Measurements from ENCODE around the gene POU2AF2.
"Not testable (repeated sequence)": the region's sequence is repeated elsewhere in the genome, so short reads cannot be mapped to it uniquely, and the experiment has no call there.

Gene POU2AF2

DNA sequence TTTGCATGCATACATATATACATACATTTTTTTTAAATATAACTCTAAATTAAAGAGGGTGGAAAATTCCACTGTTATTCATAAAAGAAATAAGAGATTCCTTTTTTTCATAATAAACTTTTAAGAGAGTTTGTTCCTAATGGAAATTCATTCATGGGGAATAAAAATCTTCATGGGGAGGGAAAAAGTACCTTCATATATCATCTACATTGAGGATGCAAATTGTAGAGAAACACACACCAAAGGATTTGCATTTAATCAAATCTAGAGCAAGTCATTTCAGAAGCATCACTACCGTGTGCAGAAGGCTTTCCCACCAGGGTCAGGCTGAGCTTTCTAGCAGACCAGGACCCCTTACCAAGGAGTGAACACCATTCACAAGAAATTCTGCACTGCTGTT is at the start of gene POU2AF2:
POU2AF2 (plus strand) TSS at position 301 of the 400 bp plus-strand sequence. CDS start 129 bp downstream, outside the sequence.
- DNase-seq (ENCODE audit: low spot score), result no peak
- no peaks in the 10 kb centered on the region for H3K4me1 Mint-ChIP-seq (ENCODE audit: low read depth)
- H3K9me3 Mint-ChIP-seq, result no peaks in the 10 kb centered on the region
- H3K36me3 Mint-ChIP-seq (ENCODE audit: low read depth), result no peaks in the 10 kb centered on the region
- no peak within 1 kb of the TSS for H3K27ac Mint-ChIP-seq
- H3K27me3 Mint-ChIP-seq (ENCODE audit: low read depth), result peaks cover 22% of the 10 kb centered on the region
- H3K4me3 Mint-ChIP-seq, result no peak within 1 kb of the TSS

DNA sequence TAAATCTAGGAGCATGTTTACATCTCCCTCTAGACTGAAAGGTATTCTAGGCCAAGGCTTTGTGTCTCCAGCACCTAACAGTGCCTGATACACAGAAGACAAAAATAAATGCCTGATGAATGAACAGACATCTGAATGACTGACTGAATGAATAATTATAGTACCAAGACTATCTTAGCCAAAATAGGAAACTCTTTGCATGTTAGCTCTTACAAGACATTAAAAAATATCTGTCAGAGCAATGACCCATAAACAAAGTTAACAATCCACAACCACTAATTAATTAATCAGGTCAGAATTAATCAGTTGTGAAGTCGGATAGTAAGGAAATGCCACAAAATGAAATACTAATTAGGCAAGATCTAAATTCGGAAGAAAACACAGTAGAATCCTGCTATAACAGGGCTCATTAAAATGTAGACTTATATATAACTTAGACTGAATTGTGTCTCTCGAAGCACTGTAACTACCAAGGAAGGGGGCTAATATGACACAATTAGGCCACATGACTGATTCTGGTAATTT is 45.5 kb upstream of the POU2AF2 start:
- H3K4me3 Mint-ChIP-seq, result no peak overlapping the region
- no peaks in the 10 kb centered on the region for H3K9me3 Mint-ChIP-seq
- peaks cover 7% of the 10 kb centered on the region for H3K4me1 Mint-ChIP-seq (ENCODE audit: low read depth)
- H3K27ac Mint-ChIP-seq, result no peak overlapping the region
- DNase-seq (ENCODE audit: low spot score), result no peak
- peaks cover 10% of the 10 kb centered on the region for H3K27me3 Mint-ChIP-seq (ENCODE audit: low read depth)
- no peaks in the 10 kb centered on the region for H3K36me3 Mint-ChIP-seq (ENCODE audit: low read depth)

DNA sequence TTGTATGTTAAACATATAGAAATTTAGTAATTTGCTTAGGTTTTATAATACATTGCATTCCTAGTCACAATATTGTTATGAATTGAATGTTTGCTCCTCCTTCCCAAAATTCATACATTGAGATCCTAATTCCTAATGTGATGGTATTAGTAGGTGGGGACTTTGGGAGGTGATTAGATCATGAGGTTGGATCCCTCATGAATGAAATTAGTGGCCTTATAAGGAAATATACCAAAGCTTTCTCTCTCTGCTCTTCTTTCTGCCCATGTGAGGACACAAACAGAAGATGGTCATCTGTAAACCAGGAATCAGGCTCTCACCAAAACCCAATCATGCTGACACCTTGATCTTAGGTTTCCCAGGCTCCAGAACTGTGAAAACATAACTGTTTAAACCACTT is 41.3 kb upstream of the POU2AF2 start:
- no peak for DNase-seq (ENCODE audit: low spot score)
- no peaks in the 10 kb centered on the region for H3K36me3 Mint-ChIP-seq (ENCODE audit: low read depth)
- H3K4me3 Mint-ChIP-seq, result no peak overlapping the region
- no peak overlapping the region for H3K27ac Mint-ChIP-seq
- H3K4me1 Mint-ChIP-seq (ENCODE audit: low read depth), result peaks cover 15% of the 10 kb centered on the region
- H3K27me3 Mint-ChIP-seq (ENCODE audit: low read depth), result peaks cover 9% of the 10 kb centered on the region
- H3K9me3 Mint-ChIP-seq, result no peaks in the 10 kb centered on the region

- no peak overlapping the region for H3K27ac Mint-ChIP-seq
- peaks cover 8% of the 10 kb centered on the region for H3K27me3 Mint-ChIP-seq (ENCODE audit: low read depth)
- no peaks in the 10 kb centered on the region for H3K36me3 Mint-ChIP-seq (ENCODE audit: low read depth)
- no peak overlapping the region for H3K4me3 Mint-ChIP-seq
- H3K9me3 Mint-ChIP-seq, result no peaks in the 10 kb centered on the region
- no peak for DNase-seq (ENCODE audit: low spot score)
- peaks cover 15% of the 10 kb centered on the region for H3K4me1 Mint-ChIP-seq (ENCODE audit: low read depth)
These were observed 39.7 kb upstream of the POU2AF2 start for GRCh38 chr11:111205632-111206385.

GRCh38 chr11:111206472-111206871 is 39.1 kb upstream of the POU2AF2 start:
- H3K27me3 Mint-ChIP-seq (ENCODE audit: low read depth), result peaks cover 8% of the 10 kb centered on the region
- no peaks in the 10 kb centered on the region for H3K9me3 Mint-ChIP-seq
- peaks cover 15% of the 10 kb centered on the region for H3K4me1 Mint-ChIP-seq (ENCODE audit: low read depth)
- no peaks in the 10 kb centered on the region for H3K36me3 Mint-ChIP-seq (ENCODE audit: low read depth)
- DNase-seq (ENCODE audit: low spot score), result no peak
- H3K4me3 Mint-ChIP-seq, result no peak overlapping the region
- H3K27ac Mint-ChIP-seq, result no peak overlapping the region

DNA sequence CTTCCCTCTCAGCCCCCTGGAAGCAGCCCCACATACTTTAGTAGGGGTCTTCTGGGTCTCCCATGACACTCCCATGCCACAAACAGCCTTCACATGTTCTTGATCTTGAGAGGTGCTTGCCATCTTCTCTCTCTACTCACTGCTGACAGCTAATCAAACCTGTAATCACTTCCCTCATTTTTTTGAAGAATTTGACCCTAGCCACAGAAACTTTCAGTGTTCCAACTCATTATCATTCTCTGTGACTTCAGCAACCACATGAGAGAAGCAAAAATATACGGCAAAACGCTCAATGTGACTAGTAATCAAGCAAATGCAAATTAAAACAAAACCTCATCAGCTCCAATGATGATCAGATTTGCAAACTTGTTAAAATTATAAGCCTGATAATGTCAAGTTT is 38.3 kb upstream of the POU2AF2 start:
- H3K4me1 Mint-ChIP-seq (ENCODE audit: low read depth), result peaks cover 15% of the 10 kb centered on the region
- H3K27ac Mint-ChIP-seq, result peak overlapping the region; percentile 49
- no peak for DNase-seq (ENCODE audit: low spot score)
- no peaks in the 10 kb centered on the region for H3K36me3 Mint-ChIP-seq (ENCODE audit: low read depth)
- H3K9me3 Mint-ChIP-seq, result no peaks in the 10 kb centered on the region
- peak overlapping the region; percentile 37 for H3K4me3 Mint-ChIP-seq
- peaks cover 10% of the 10 kb centered on the region for H3K27me3 Mint-ChIP-seq (ENCODE audit: low read depth)

DNA sequence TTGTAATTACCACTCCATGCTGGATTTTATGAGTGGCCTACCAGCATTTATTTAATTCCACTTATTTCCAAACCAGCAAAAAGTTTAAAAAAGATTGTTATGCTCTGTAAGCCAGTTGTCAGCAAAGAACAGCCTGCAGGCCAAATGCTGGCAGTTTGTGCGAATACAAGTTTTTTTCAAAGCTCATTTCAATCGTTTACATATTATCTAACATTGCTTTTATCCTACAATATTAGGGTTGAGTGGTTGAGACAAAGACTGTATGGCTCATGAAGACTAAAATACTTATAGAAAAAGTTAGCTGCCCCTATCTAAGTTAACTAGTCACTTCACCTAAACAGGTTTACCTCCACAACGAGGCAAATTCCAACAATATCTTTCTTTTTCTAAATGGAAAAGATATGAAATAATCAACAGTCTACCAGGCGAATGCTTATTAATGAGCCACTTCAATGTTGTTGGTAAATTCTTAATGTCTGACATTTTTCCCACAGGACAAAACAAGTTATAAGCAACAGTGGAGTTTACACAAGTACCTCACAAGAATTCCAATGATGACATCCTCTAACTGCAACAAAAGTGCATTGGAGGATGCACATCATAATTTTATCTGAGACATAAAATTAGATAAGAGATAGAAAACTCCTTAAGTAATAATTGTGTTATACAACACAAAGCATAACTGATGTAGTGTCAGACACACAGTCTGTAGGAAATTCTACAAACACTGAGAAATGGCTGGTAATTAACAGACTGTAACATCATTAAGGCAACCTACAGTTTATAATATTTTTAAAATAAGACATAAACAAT is 35.8 kb upstream of the POU2AF2 start:
- Mint-ChIP-seq H3K4me1 (ENCODE audit: low read depth) (peaks cover 10% of the 10 kb centered on the region), H3K4me3 (no peak overlapping the region), H3K9me3 (no peaks in the 10 kb centered on the region), H3K27ac (no peak overlapping the region), H3K27me3 (ENCODE audit: low read depth) (peaks cover 19% of the 10 kb centered on the region), H3K36me3 (ENCODE audit: low read depth) (no peaks in the 10 kb centered on the region)
- DNase-seq (ENCODE audit: low spot score), result no peak

GRCh38 chr11:111213256-111213655 is 32.3 kb upstream of the POU2AF2 start:
- no peaks in the 10 kb centered on the region for H3K4me1 Mint-ChIP-seq (ENCODE audit: low read depth)
- no peak overlapping the region for H3K27ac Mint-ChIP-seq
- H3K4me3 Mint-ChIP-seq, result no peak overlapping the region
- H3K27me3 Mint-ChIP-seq (ENCODE audit: low read depth), result peaks cover 40% of the 10 kb centered on the region
- H3K9me3 Mint-ChIP-seq, result no peaks in the 10 kb centered on the region
- no peak for DNase-seq (ENCODE audit: low spot score)
- H3K36me3 Mint-ChIP-seq (ENCODE audit: low read depth), result no peaks in the 10 kb centered on the region

DNA sequence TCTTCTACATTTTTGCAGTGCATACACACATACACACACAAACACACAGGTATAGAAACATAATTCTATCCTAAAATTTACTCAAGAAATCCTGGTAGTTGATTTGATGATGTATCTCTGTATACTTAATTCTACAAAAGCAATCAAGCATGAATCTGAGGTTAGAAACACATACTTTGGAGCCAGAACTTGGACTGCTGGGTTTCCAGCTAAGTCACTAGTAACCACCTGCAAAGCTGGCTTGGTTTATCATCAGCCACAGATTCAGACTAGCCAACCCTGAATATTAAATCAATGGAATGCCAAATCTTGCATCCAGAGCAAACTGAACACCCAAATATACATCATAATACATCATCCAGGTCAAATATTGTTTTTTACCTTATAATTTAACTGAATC is 24.8 kb upstream of the POU2AF2 start:
- no peak overlapping the region for H3K27ac Mint-ChIP-seq
- H3K9me3 Mint-ChIP-seq, result no peaks in the 10 kb centered on the region
- no peak overlapping the region for H3K4me3 Mint-ChIP-seq
- no peak for DNase-seq (ENCODE audit: low spot score)
- H3K27me3 Mint-ChIP-seq (ENCODE audit: low read depth), result peaks cover 50% of the 10 kb centered on the region
- peaks cover 9% of the 10 kb centered on the region for H3K4me1 Mint-ChIP-seq (ENCODE audit: low read depth)
- no peaks in the 10 kb centered on the region for H3K36me3 Mint-ChIP-seq (ENCODE audit: low read depth)

DNA sequence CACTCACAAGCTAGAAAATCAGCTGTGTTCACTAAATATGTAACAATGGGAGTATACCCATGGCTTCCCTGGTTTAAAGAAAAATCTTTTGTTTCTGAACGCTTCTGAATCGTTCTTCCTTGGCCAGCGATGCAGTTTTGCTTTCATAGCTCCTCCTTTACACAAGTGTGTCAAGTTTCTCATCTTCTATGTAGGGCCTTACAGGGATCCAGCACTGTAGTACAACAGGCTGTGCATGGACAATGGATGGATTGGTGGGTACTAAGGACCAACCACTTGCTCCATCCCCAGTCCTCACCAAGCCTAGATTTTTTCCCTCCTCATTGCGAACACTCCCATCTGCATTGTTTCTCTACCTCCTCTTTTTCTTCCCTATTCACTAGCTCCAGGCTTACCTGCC is 24.3 kb upstream of the POU2AF2 start:
- no peak overlapping the region for H3K4me3 Mint-ChIP-seq

GRCh38 chr11:111221936-111222335 is 23.6 kb upstream of the POU2AF2 start:
- peaks cover 43% of the 10 kb centered on the region for H3K27me3 Mint-ChIP-seq (ENCODE audit: low read depth)
- not testable (repeated sequence) for H3K36me3 Mint-ChIP-seq (ENCODE audit: low read depth); DNase-seq (ENCODE audit: low spot score); H3K4me1 Mint-ChIP-seq (ENCODE audit: low read depth); H3K9me3 Mint-ChIP-seq; H3K27ac Mint-ChIP-seq; H3K4me3 Mint-ChIP-seq

More for the DNA sequence above, 24.3 kb upstream of the POU2AF2 start:
- Mint-ChIP-seq H3K9me3 (no peaks in the 10 kb centered on the region), H3K27me3 (ENCODE audit: low read depth) (peaks cover 45% of the 10 kb centered on the region), H3K36me3 (ENCODE audit: low read depth) (no peaks in the 10 kb centered on the region), H3K4me1 (ENCODE audit: low read depth) (peaks cover 9% of the 10 kb centered on the region), H3K27ac (no peak overlapping the region)
- DNase-seq (ENCODE audit: low spot score), result no peak

DNA sequence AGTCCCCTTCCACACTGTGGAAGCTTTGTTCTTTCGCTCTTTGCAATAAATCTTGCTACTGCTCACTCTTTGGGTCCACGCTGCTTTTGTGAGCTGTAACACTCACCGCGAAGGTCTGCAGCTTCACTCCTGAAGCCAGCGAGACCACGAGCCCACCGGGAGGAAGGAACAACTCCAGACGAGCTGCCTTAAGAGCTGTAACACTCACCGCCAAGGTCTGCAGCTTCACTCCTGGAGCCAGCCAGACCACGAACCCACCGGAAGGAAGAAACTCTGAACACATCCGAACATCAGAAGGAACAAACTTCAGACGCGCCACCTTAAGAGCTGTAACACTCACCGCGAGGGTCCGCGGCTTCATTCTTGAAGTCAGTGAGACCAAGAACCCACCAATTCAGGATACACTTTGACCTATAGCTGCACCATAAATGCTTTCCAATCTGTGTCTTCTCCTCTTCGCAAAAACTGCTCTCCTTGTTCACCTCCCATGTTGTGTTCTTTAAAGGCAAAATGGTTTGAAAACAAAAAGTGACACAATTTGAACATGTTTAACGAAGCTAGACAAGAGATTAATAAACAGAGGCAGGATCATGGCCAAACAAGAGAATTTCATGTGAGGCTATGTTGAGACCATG is 22.6 kb upstream of the POU2AF2 start:
- peak overlapping the region; percentile 86 for H3K4me3 Mint-ChIP-seq
- H3K4me1 Mint-ChIP-seq (ENCODE audit: low read depth); H3K9me3 Mint-ChIP-seq; H3K36me3 Mint-ChIP-seq (ENCODE audit: low read depth): not testable (repeated sequence)
- H3K27ac Mint-ChIP-seq, result peak overlapping the region; percentile 8
- peak; percentile 12 for DNase-seq (ENCODE audit: low spot score)
- peaks cover 37% of the 10 kb centered on the region for H3K27me3 Mint-ChIP-seq (ENCODE audit: low read depth)

GRCh38 chr11:111225881-111226280 is 19.6 kb upstream of the POU2AF2 start:
- DNase-seq (ENCODE audit: low spot score), result no peak
- no peak overlapping the region for H3K27ac Mint-ChIP-seq
- peaks cover 28% of the 10 kb centered on the region for H3K27me3 Mint-ChIP-seq (ENCODE audit: low read depth)
- peaks cover 27% of the 10 kb centered on the region for H3K4me1 Mint-ChIP-seq (ENCODE audit: low read depth)
- H3K9me3 Mint-ChIP-seq, result no peaks in the 10 kb centered on the region
- no peaks in the 10 kb centered on the region for H3K36me3 Mint-ChIP-seq (ENCODE audit: low read depth)
- no peak overlapping the region for H3K4me3 Mint-ChIP-seq

- H3K9me3 Mint-ChIP-seq, result no peaks in the 10 kb centered on the region
- H3K27me3 Mint-ChIP-seq (ENCODE audit: low read depth), result peaks cover 36% of the 10 kb centered on the region
- DNase-seq (ENCODE audit: low spot score), result peak; percentile 15
- H3K4me1 Mint-ChIP-seq (ENCODE audit: low read depth), result peaks cover 26% of the 10 kb centered on the region
- no peak overlapping the region for H3K27ac Mint-ChIP-seq
- peak overlapping the region; percentile 49 for H3K4me3 Mint-ChIP-seq
- no peaks in the 10 kb centered on the region for H3K36me3 Mint-ChIP-seq (ENCODE audit: low read depth)
These were observed 15.9 kb upstream of the POU2AF2 start for GRCh38 chr11:111229604-111230003.

Measured in T-helper 2 cell treated with Interferon-gamma antibody and Interleukin-4, amounts not matched to agents 5 μg/mL and 100 μg/mL, for 36 hours (primary cell).